Fibroblast of skin of abdomen (primary cell): ENCODE results near the gene IRGQ.

Experiments used
- DNase-seq: peaks from one replicate; pipeline ENCODE4 v3.0.0-alpha.2; 2013

IRGQ gene

GRCh38 chr19:43534816-43535761 is 60.8 kb downstream of the IRGQ start:
- peak; percentile 46 for DNase-seq
